Lower lobe of right lung (tissue), 2 donors: Measurements from ENCODE around the gene HBEGF. TPM values are rescaled to one million over a fixed set of nuclear protein-coding genes. Genes with fewer than 3 reads are reported as not detected.

Experiments
- ATAC-seq, 2 donors: fragments of 200-7000 bp; cut with Tn5 transposase; one replicate each; pipeline ENCODE4 v1.9.1; 2020 to 2022; ENCODE audit warnings: mild to moderate bottlenecking in 2 of 2, moderate library complexity in 2 of 2
- DNase-seq: peaks from one replicate; pipeline ENCODE4 v3.0.0-alpha.2; 2020
- H3K27ac ChIP-seq: fragments of 200-600 bp; one replicate; pipeline ENCODE4 v1.8.0; 2022
- H3K27me3 ChIP-seq: fragments of 200-600 bp; one replicate; pipeline ENCODE4 v1.8.0; 2022; ENCODE audit warnings: low read depth
- H3K36me3 ChIP-seq: fragments of 200-600 bp; one replicate; pipeline ENCODE4 v1.8.0; 2022; ENCODE audit warnings: mild to moderate bottlenecking
- H3K4me1 ChIP-seq: fragments of 200-600 bp; one replicate; pipeline ENCODE4 v1.8.0; 2022
- H3K4me3 ChIP-seq: fragments of 200-600 bp; one replicate; pipeline ENCODE4 v1.8.0; 2022; ENCODE audit warnings: mild to moderate bottlenecking
- H3K9me3 ChIP-seq: fragments of 200-600 bp; one replicate; pipeline ENCODE4 v1.8.0; 2022
- CTCF ChIP-seq: fragments of 200-600 bp; IDR thresholded peaks from one replicate; pipeline ENCODE4 v1.8.0; 2022; ENCODE audit warnings: antibody characterized with exemption, mild to moderate bottlenecking
- intact Hi-C: fragments of 100-400 bp; cut with DNase I; formaldehyde crosslinking; loops from one replicate; pipeline ENCODE4 v1.11.0; 2022
- total RNA-seq: library from RNA; stranded (reverse); fragmentation: NEBNext Ultra II Directional; extraction: Animal tissue kit (Norgen Biotek cat#: 25700); gene quantifications from one replicate; pipeline ENCODE4 v1.2.1, GENCODE V29; 2021
- donor health status: DM: no; HTN: yes; CAD: no; lungs with severe emphysema.

The HBEGF gene
- total RNA-seq, 1 donor from 2014 or later, result 43.2 TPM

- H3K27ac ChIP-seq, result no peak overlapping the region
Measured at GRCh38 chr5:140340605-140341121, 5.7 kb downstream of the HBEGF start.

GRCh38 chr5:140339636-140340035, 6.8 kb downstream of the HBEGF start:
- Histone ChIP-seq H3K27ac (no peak overlapping the region), H3K9me3 (no peaks in the 10 kb centered on the region), H3K4me3 (no peak overlapping the region), H3K4me1 (peaks cover 85% of the 10 kb centered on the region), H3K36me3 (peaks cover 32% of the 10 kb centered on the region), H3K27me3 (no peaks in the 10 kb centered on the region)
- intact Hi-C loops, result no loop called here
- ATAC-seq, result no peak
- no peak for DNase-seq
- TF ChIP-seq CTCF, result no peak

More at GRCh38 chr5:140340605-140341121, 5.7 kb downstream of the HBEGF start:
- H3K27me3 ChIP-seq, result no peaks in the 10 kb centered on the region
- H3K9me3 ChIP-seq, result no peaks in the 10 kb centered on the region
- no peak for ATAC-seq
- peaks cover 23% of the 10 kb centered on the region for H3K36me3 ChIP-seq
- no peak overlapping the region for H3K4me3 ChIP-seq
- intact Hi-C loops, result no loop called here
- no peak for TF ChIP-seq CTCF
- H3K4me1 ChIP-seq, result peaks cover 92% of the 10 kb centered on the region
- no peak for DNase-seq

DNA sequence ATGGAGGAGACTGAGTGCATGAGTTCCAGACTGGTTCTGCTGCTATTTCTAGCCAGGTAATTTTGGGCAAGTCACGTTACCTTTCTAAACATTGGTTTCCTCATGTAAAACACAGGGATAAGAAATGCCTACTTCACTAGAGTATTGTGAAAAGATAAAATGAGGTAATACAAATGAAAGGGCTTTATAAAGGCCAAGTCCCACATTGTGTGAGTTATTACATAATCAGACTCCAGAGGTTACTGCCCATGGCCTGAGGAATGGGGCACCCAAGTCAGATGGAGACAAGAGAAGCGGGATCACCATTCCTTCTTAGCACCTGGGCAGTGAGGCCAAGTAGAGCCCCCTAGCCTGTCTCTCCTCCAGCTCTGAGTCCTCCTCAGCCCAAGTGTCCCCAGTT, 7.5 kb downstream of the HBEGF start:
- H3K27me3 ChIP-seq, result no peaks in the 10 kb centered on the region
- no peak overlapping the region for H3K27ac ChIP-seq
- peaks cover 78% of the 10 kb centered on the region for H3K4me1 ChIP-seq
- peaks cover 39% of the 10 kb centered on the region for H3K36me3 ChIP-seq
- intact Hi-C loops, result no loop called here
- H3K9me3 ChIP-seq, result no peaks in the 10 kb centered on the region
- H3K4me3 ChIP-seq, result no peak overlapping the region
- ATAC-seq (peak in 1 of 2 donors; percentile 3), DNase-seq (no peak)
- no peak for TF ChIP-seq CTCF

- H3K27me3 ChIP-seq, result no peaks in the 10 kb centered on the region
- intact Hi-C loops, result no loop called here
- no peak overlapping the region for H3K4me3 ChIP-seq
- DNase-seq (no peak), ATAC-seq (no peak)
- H3K36me3 ChIP-seq, result peaks cover 45% of the 10 kb centered on the region
- H3K4me1 ChIP-seq, result peaks cover 72% of the 10 kb centered on the region
- H3K9me3 ChIP-seq, result no peaks in the 10 kb centered on the region
- TF ChIP-seq CTCF, result no peak
- H3K27ac ChIP-seq, result no peak overlapping the region
Measured at GRCh38 chr5:140338336-140338735, 8.1 kb downstream of the HBEGF start.

DNA sequence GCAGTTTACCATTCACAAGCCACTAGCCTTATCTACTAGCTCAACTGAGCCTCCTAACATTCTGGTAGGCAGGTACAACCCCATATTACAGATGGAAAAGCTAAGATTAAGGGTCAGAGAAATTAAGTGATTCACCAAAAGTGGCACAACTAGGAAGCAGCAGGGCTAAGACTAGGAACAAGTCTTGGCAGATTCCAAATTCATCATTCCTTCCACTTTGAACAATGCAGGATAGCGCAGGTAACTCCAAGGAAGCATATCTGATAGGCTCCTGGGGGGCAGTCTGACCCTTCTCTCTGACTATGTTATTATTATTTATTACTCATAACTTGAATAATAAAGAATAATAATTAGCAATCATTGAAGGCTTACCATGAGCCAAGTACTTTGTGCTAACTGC, 8.5 kb downstream of the HBEGF start:
- intact Hi-C loops, result no loop called here
- Histone ChIP-seq H3K36me3 (peaks cover 50% of the 10 kb centered on the region), H3K27me3 (no peaks in the 10 kb centered on the region), H3K4me1 (peaks cover 67% of the 10 kb centered on the region), H3K4me3 (no peak overlapping the region), H3K9me3 (no peaks in the 10 kb centered on the region), H3K27ac (no peak overlapping the region)
- no peak for DNase-seq
- TF ChIP-seq CTCF, result no peak
- no peak for ATAC-seq

DNA sequence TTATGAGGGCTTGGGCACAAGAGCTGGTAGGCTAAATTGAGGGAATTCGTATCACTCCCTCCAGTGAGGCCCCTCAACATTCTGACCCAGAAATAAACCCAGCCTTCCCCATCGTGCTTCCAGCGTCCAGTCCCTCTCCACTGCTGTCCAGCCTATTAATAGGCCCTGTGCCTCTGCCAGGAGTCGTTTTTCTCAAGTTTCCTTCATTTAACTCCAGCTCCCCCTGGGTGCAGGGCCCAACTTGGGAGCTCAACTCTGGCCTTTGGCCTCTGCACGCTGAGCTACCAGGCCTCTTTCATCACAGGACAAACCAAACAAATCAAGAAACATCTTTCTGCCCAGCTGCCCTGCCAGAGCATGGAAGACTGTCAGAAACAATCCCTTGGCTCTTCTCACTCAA, 10.0 kb downstream of the HBEGF start:
- H3K4me1 ChIP-seq, result peaks cover 52% of the 10 kb centered on the region
- H3K9me3 ChIP-seq, result no peaks in the 10 kb centered on the region
- peak in 1 of 2 donors; percentile 64 for ATAC-seq
- no peak for DNase-seq
- peaks cover 57% of the 10 kb centered on the region for H3K36me3 ChIP-seq
- intact Hi-C loops, result no loop called here
- no peak overlapping the region for H3K4me3 ChIP-seq
- H3K27me3 ChIP-seq, result no peaks in the 10 kb centered on the region
- TF ChIP-seq CTCF, result no peak
- H3K27ac ChIP-seq, result peak overlapping the region; percentile 56
